ENCODE data around the gene SAC3D1.
A peak's percentile ranks its signal among the peaks of the same experiment; 100 is the strongest.
"Not testable (repeated sequence)": the region's sequence is repeated elsewhere in the genome, so short reads cannot be mapped to it uniquely, and the experiment has no call there.

Gene SAC3D1

DNA sequence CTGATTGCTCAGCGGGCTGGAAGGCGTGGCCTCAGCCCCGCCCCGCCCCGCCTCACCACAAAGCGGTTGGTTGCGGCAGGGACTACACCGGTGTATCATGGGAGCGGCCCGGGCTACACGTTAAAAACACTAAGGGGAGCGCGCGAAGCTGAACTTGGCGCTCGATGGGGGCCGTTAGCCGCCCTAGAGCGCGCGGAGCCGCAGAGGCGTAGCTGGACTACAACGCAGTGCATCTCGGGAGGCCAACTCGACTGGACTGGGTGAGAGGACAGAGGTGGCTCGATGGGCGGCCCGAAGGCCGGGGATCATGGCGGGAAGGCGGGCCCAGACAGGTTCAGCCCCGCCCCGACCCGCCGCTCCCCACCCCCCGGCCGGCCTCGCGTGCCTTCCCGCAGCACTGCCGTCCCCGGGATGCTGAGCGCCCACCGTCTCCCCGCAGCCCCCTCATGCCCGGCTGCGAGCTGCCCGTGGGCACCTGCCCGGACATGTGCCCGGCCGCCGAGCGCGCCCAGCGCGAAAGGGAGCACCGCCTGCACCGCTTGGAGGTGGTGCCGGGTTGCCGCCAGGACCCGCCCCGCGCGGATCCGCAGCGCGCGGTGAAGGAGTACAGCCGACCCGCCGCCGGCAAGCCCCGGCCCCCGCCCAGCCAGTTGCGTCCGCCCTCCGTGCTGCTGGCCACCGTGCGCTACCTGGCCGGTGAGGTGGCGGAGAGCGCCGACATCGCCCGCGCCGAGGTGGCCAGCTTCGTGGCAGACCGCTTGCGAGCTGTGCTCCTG is at the start of gene SAC3D1:
TSS of gene SAC3D1 (plus strand) at position 364 of the 776 bp plus-strand sequence. CDS start at position 447, 83 bp downstream.
- peak; percentile 97 for DNase-seq (ENCODE audit: low spot score)

DNA sequence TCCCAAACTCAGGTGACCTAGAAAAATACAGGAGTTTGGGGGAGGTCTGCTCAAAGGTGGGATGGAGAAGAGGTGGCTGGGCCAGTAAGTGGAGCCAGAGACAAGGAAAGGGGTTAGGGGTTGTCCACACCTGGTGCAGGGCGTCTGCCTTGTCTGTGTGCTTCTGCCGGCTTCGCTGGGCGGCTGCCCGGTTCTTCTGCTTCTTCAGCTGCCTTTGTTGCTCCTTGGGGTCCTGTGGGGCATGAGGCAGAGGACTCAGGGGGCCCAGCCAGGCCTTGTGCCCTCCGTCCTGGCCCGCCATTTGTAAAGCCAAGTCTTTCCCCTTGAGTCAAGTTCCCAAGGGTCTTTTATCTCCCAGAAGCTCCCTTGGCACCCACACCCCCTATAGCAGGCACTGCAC is 46.7 kb upstream of the SAC3D1 start:
- no peak for DNase-seq (ENCODE audit: low spot score)

GRCh38 chr11:64996327-64996709 is 44.7 kb upstream of the SAC3D1 start:
- DNase-seq (ENCODE audit: low spot score) = no peak

DNA sequence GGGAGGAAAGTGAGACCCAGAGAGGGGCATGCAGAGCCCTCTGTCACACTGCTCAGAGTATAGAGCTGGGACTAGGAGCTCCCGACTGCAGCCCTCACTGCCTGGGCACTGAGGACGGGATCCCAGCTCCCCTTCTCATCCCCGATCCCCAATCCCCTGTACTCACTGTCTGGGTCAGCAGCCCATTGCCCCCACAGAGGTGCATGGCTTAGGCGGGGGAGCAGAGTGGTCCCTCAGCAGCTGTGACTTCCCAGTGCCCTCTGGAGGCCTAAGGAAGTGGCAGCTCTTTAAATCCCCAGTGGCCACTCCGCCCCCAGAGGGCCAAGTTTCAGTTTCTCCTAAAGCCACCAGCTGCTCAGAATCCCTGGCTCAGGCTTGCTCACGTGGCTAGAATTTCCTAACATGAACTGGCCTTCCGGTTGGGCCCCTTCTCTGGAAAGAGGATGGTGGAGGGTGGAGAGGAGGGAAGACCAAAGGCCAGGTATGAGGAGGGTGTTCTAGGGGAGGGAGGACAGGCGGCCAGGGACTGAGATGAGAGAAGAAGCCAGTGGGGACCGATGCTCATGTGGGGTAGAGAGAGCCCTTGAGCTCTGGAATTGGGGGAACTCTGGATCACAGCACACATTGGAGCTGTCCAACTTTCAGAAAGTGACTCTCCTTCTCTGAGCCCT is 44.2 kb upstream of the SAC3D1 start, which contains the start of gene BATF2:
TSS of gene BATF2 (minus strand) at position 262 of the 671 bp plus-strand sequence. CDS start at position 205, 57 bp downstream.
- peak; percentile 77 for DNase-seq (ENCODE audit: low spot score)

GRCh38 chr11:64998141-64998540 is 42.9 kb upstream of the SAC3D1 start:
- DNase-seq (ENCODE audit: low spot score) = no peak

GRCh38 chr11:64998690-64999431 is 42.1 kb upstream of the SAC3D1 start:
- DNase-seq (ENCODE audit: low spot score) = no peak

DNA sequence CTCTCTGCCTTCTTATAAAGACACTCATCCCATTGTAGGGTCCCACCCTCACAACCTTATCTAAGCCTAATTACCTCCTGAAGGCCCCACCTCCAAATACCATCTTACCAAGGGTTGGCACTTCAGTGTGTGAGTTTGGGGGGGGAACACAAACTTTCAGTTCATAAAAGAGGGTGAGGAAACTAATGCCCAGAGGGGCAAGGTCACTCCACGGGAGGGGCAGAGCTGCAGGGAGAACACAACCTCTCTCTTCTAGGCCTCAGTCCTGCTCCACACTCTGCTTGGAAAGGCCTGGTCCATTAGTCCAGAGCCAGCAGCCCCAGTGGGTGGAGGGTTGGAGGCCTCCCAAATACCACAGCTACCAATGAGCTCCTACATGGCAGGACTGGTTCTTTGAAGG is 41.5 kb upstream of the SAC3D1 start:
- DNase-seq (ENCODE audit: low spot score) = no peak

GRCh38 chr11:65002706-65003105 is 38.3 kb upstream of the SAC3D1 start:
- no peak for DNase-seq (ENCODE audit: low spot score)

- no peak for DNase-seq (ENCODE audit: low spot score)
These were observed 37.7 kb upstream of the SAC3D1 start for GRCh38 chr11:65003282-65003681.

- not testable (repeated sequence) for DNase-seq (ENCODE audit: low spot score)
These were observed 37.0 kb upstream of the SAC3D1 start for GRCh38 chr11:65003968-65004367.

DNA sequence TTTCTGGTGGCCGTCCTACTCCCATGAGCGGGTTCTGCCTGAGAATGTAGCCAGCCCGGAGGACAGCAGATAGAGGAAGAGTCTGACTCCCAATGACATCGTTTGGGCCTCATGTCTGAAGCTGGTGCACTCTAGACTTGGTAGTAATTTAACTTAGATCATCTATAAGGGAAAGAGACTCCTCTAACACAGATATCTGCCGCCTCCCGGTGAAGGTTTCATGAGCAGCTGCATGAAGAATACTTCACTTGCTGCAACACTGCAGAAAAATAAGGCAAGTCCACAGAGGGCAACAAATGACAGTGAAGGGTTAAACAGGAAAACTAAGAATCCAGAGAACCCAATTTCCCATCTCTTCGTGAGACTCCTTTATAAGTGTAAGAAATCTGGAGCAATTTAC is 33.0 kb upstream of the SAC3D1 start:
- no peak for DNase-seq (ENCODE audit: low spot score)

DNA sequence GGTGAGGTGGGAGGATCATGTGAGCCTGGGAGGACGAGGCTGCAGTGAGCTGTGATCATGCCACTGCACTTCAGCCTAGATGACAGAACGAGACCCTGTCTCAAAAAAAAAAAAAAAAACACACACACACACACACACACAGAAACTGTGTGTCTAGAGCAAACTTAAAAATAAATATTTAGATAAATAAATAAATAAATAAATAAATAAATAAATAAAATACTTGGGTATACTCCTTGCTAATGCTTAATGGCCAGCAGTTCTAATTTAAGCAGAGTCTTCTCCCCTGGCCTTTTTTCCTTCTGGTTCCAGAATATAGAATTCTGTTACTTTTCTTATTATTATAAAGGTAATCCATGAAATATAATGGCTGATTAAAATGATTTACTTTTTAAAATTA is 32.1 kb upstream of the SAC3D1 start:
- no peak for DNase-seq (ENCODE audit: low spot score)

- DNase-seq (ENCODE audit: low spot score) = peak; percentile 86
These were observed 27.7 kb upstream of the SAC3D1 start for GRCh38 chr11:65013130-65013887.

GRCh38 chr11:65013888-65014725 is 26.9 kb upstream of the SAC3D1 start, which contains the start of gene ARL2:
Gene ARL2, plus strand, starts transcription at chr11:65014160. Its CDS starts 48 bp downstream, at chr11:65014208.
- DNase-seq (ENCODE audit: low spot score) = peak; percentile 91

DNA sequence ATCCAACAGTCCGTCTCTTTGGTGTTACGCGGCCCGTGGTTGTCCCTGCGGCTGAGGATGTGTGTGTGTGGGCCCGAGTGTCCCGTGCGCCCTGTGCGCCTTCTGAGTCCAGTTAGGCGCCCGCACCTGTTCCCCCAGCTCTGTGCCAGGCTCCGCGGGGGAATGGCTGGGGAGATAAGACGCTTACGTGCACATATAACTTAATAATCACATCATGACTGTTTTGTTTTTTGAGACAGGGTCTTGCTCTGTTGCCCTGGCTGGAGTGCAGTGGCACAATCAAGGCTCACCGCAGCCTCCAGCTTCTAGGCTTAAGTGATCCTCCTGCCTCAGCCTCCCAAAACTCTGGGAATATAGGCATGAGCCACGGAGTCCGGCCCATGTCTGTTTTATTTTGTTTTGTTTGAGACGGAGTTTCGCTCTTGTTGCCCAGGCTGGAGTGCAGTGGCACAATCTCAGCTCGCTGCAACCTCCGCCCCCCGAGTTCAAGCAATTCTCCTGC is 26.2 kb upstream of the SAC3D1 start:
- DNase-seq (ENCODE audit: low spot score) = no peak

DNA sequence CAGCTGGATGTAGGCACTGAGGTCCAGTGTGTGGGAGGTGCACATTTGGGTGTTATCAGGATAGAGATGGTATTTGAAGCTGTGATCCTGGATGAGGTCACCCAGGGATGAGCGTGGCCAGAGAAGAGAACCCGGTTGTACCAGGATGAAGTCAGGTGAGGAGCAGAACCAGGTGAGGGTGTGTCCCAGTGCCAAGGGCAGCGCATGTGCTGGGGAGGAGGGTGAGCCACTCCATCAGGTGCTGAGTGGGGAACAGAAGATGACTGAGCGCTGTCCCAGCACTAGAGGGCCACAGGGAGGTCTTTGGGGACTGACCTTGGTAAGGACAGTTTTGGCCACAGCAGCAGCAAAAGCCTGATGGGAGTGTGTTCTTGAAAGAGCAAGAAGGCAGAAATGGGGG is 24.3 kb upstream of the SAC3D1 start:
- DNase-seq (ENCODE audit: low spot score) = no peak

- no peak for DNase-seq (ENCODE audit: low spot score)
These were observed 23.1 kb upstream of the SAC3D1 start for GRCh38 chr11:65017937-65018336.

DNA sequence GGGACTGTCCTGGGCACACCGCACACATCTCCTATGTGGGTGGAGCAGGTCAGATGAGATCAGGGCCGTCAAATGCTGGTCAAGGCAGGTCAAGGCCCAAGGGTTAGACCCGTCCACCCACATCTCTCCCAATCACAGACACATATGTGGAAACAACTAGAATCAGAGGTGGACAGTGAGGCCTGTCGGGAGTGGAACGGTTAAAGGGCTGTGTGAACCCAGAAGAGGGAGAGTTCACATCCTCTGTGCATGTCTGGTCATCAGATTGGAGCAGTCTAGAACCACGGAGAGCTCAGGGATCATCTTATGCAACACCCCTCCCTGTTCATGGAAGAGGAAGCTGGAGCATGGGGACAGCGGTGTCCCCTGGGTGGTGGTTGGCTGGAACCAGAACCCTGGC is 21.2 kb upstream of the SAC3D1 start:
- DNase-seq (ENCODE audit: low spot score) = no peak

DNA sequence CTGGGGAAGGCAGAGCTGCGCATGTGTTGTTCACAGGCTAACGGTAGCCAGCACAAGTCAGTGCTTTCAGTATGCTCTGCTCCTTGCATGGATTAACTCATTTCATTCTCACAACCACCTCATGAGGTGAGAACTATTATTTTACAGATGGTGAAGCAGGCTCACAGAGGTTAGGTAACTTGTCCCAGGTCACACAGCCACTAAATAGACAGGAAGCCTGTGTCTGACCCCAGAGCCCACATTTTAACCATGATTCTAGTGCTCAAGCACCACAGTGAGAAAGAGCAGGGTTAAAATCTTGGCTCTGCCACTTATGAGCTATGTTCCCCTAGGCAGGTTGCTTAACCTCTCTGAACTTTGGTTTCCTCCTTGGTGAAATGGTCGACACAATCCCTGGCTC is 20.0 kb upstream of the SAC3D1 start:
- no peak for DNase-seq (ENCODE audit: low spot score)

DNA sequence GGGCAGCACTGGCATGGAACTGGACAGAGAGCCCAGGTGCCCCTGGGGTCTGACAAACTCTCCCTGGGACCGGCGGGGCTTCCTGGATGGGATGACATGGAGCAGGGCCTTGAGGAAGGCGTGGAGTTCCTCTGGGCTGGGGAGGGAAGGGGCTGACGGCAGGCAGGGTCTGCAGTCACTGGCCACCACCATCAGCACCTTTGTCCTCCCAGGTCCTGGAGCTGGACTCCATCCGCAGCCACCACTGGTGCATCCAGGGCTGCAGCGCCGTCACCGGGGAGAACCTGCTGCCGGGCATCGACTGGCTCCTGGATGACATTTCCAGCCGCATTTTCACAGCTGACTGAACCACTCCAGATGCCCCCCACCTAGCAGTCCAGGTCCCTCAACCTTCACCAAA is 19.5 kb upstream of the SAC3D1 start:
- DNase-seq (ENCODE audit: low spot score) = no peak

GRCh38 chr11:65023502-65023901 is 17.5 kb upstream of the SAC3D1 start:
- not testable (repeated sequence) for DNase-seq (ENCODE audit: low spot score)
